H9 (cell line): ENCODE measurements around the gene MICU1. TPM values are rescaled to one million over a fixed set of nuclear protein-coding genes. Genes with fewer than 3 reads are reported as not detected.

Experiments
- DNase-seq: peaks from one replicate; pipeline ENCODE4 v3.0.0-alpha.2; 2017
- H2AFZ ChIP-seq: one replicate; pipeline ENCODE4 v1.6.1; 2013; ENCODE audit warnings: mild to moderate bottlenecking, low read length, control low read depth, moderate library complexity
- H2AK5ac ChIP-seq: 2 replicates; pipeline ENCODE4 v1.6.1; 2013; ENCODE audit warnings: low read length, control low read depth, mixed read lengths; ENCODE audit not compliant: insufficient read length
- H2BK120ac ChIP-seq: one replicate; pipeline ENCODE4 v1.6.1; 2013; ENCODE audit warnings: low read depth, mild to moderate bottlenecking, low read length, control low read depth, inconsistent platforms; ENCODE audit not compliant: poor library complexity, severe bottlenecking
- H2BK12ac ChIP-seq: 2 replicates; pipeline ENCODE4 v1.6.1; 2013; ENCODE audit warnings: low read length, control low read depth, mixed read lengths, low read depth; ENCODE audit not compliant: insufficient read length
- H2BK15ac ChIP-seq: 2 replicates; pipeline ENCODE4 v1.6.1; 2013; ENCODE audit warnings: low read depth, low read length, control low read depth
- H2BK20ac ChIP-seq: one replicate; pipeline ENCODE4 v1.6.1; 2013; ENCODE audit warnings: low read depth, mild to moderate bottlenecking, low read length, control low read depth, inconsistent platforms; ENCODE audit not compliant: poor library complexity, severe bottlenecking
- H2BK5ac ChIP-seq: 2 replicates; pipeline ENCODE4 v1.6.1; 2013; ENCODE audit warnings: low read length, control low read depth, mixed read lengths; ENCODE audit not compliant: insufficient read length
- H3K14ac ChIP-seq: 2 replicates; pipeline ENCODE4 v1.6.1; 2013; ENCODE audit warnings: low read length, control low read depth; ENCODE audit not compliant: insufficient read depth
- H3K18ac ChIP-seq: 2 replicates; pipeline ENCODE4 v1.6.1; 2013; ENCODE audit warnings: low read depth, mild to moderate bottlenecking, mixed read lengths, low read length, control low read depth; ENCODE audit not compliant: insufficient read length
- H3K23ac ChIP-seq: 2 replicates; pipeline ENCODE4 v1.6.1; 2013; ENCODE audit warnings: low read length, control low read depth, mixed read lengths, low read depth; ENCODE audit not compliant: insufficient read length
- H3K23me2 ChIP-seq: 2 replicates; pipeline ENCODE4 v1.6.1; 2013; ENCODE audit warnings: low read depth, mild to moderate bottlenecking, mixed read lengths, low read length, control low read depth; ENCODE audit not compliant: insufficient read length, poor library complexity, severe bottlenecking
- H3K27ac ChIP-seq: 2 replicates; pipeline ENCODE4 v1.5.1; 2013; ENCODE audit warnings: low read length, control low read depth, mixed read lengths, low read depth; ENCODE audit not compliant: insufficient read length
- H3K27me3 ChIP-seq: 2 replicates; pipeline ENCODE4 v1.6.1; 2013; ENCODE audit warnings: low read length, control low read depth, inconsistent platforms; ENCODE audit not compliant: insufficient read depth
- H3K4ac ChIP-seq: 2 replicates; pipeline ENCODE4 v1.6.1; 2013; ENCODE audit warnings: low read depth, mild to moderate bottlenecking, control low read depth, inconsistent platforms, low read length, moderate library complexity
- H3K4me1 ChIP-seq: 2 replicates; pipeline ENCODE4 v1.6.1; 2013; ENCODE audit warnings: low read length, control low read depth, inconsistent platforms; ENCODE audit not compliant: insufficient read depth
- H3K4me2 ChIP-seq: 2 replicates; pipeline ENCODE4 v1.6.1; 2013; ENCODE audit warnings: low read length, control low read depth, mixed read lengths; ENCODE audit not compliant: insufficient read length, insufficient read depth
- H3K56ac ChIP-seq: 2 replicates; pipeline ENCODE4 v1.6.1; 2013; ENCODE audit warnings: low read depth, mild to moderate bottlenecking, mixed read lengths, low read length, control low read depth; ENCODE audit not compliant: insufficient read length
- H3K79me1 ChIP-seq: 2 replicates; pipeline ENCODE4 v1.6.1; 2013; ENCODE audit warnings: low read depth, mild to moderate bottlenecking, moderate library complexity, low read length, control low read depth, inconsistent platforms; ENCODE audit not compliant: insufficient read depth, poor library complexity, severe bottlenecking
- H3K79me2 ChIP-seq: 2 replicates; pipeline ENCODE4 v1.6.1; 2013; ENCODE audit warnings: low read length, control low read depth, inconsistent platforms; ENCODE audit not compliant: insufficient read depth
- H3K9ac ChIP-seq: 2 replicates; pipeline ENCODE4 v1.6.1; 2013; ENCODE audit warnings: low read length, control low read depth, mixed read lengths; ENCODE audit not compliant: insufficient read length; ENCODE audit errors: extremely low read depth
- H3K9me3 ChIP-seq: one replicate; pipeline ENCODE4 v1.6.1; 2013; ENCODE audit warnings: low read depth, low read length, inconsistent platforms; ENCODE audit not compliant: control insufficient read depth
- H3T11ph ChIP-seq: one replicate; pipeline ENCODE4 v1.6.1; 2013; ENCODE audit warnings: mild to moderate bottlenecking, low read length, control low read depth, inconsistent platforms
- H4K20me1 ChIP-seq: one replicate; pipeline ENCODE4 v1.6.1; 2013; ENCODE audit not compliant: control insufficient read depth, insufficient read length, insufficient read depth
- H4K5ac ChIP-seq: 2 replicates; pipeline ENCODE4 v1.6.1; 2013; ENCODE audit warnings: low read depth, mild to moderate bottlenecking, mixed read lengths, low read length, control low read depth; ENCODE audit not compliant: insufficient read length
- H4K8ac ChIP-seq: replicated peaks from 2 replicates; pipeline ENCODE4 v1.6.1; 2013; ENCODE audit warnings: low read length, control low read depth, mixed read lengths, low read depth; ENCODE audit not compliant: insufficient read length
- H4K91ac ChIP-seq: 2 replicates; pipeline ENCODE4 v1.6.1; 2013; ENCODE audit warnings: low read depth, mild to moderate bottlenecking, moderate library complexity, mixed read lengths, low read length, control low read depth; ENCODE audit not compliant: insufficient read length
- H3K27ac Mint-ChIP-seq, 3 experiments: 2 replicates in 2 of 3; 3 replicates in 1 of 3; pipeline ENCODE4 v1.8.0; 2020 to 2021; ENCODE audit warnings: mixed read lengths in 3 of 3, mild to moderate bottlenecking in 1 of 3, moderate library complexity in 1 of 3
- H3K27me3 Mint-ChIP-seq: 2 replicates; pipeline ENCODE4 v1.8.0; 2021; ENCODE audit warnings: low read depth, mild to moderate bottlenecking, moderate library complexity, mixed read lengths
- H3K36me3 Mint-ChIP-seq, 3 experiments: 2 replicates in 2 of 3; 3 replicates in 1 of 3; pipeline ENCODE4 v1.8.0; 2020 to 2021; ENCODE audit warnings: low read depth in 3 of 3, mixed read lengths in 3 of 3; ENCODE audit not compliant: insufficient read depth in 1 of 3
- H3K4me1 Mint-ChIP-seq, 2 experiments: 2 replicates each; pipeline ENCODE4 v1.8.0; 2020; ENCODE audit warnings: mixed read lengths in 2 of 2
- H3K4me3 Mint-ChIP-seq, 2 experiments: 2 replicates in 1 of 2; 3 replicates in 1 of 2; pipeline ENCODE4 v1.8.0; 2020 to 2021; ENCODE audit warnings: mild to moderate bottlenecking in 2 of 2, mixed read lengths in 2 of 2, moderate library complexity in 1 of 2
- H3K9me3 Mint-ChIP-seq, 2 experiments: 2 replicates in 1 of 2; 3 replicates in 1 of 2; pipeline ENCODE4 v1.8.0; 2020; ENCODE audit warnings: mild to moderate bottlenecking in 2 of 2, mixed read lengths in 2 of 2, moderate library complexity in 1 of 2
- total RNA-seq: library from RNA; stranded (reverse); gene quantifications from 2 replicates; pipeline ENCODE4 v1.2.1, GENCODE V29; 2021
- TF ChIP-seq, protein P1 (sequence below): fragments of 200-600 bp; sonication (generic); conservative IDR thresholded peaks from 3 replicates; pipeline ENCODE4 v1.8.0; 2021; ENCODE audit warnings: antibody characterized with exemption, mild to moderate bottlenecking

Gene MICU1
- total RNA-seq, 1 experiment from 2014 or later, result 33.2 TPM

DNA sequence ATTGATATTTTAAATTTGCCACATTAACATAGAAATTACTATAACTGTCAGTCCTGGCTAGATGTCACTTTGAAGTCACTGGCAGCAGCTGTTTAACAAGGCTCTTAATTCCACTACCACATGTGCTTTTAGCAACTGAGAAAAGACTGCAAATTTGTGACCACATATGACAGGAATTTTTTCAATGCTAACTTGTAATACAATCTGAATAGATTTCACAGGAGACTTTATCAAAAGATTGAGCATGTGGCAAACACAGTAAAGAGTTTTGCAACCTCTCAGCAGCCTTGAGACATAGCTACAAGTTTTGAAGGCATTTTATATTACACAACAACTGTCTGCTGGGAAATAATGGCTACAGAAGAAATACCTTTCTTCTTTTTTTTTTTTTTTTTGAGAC is 73.0 kb downstream of the MICU1 start:
- Histone ChIP-seq H3K4me2 (no peak overlapping the region), H2BK15ac (no peak overlapping the region), H3K79me2 (no peaks in the 10 kb centered on the region), H2AFZ (no peak overlapping the region), H4K8ac (no peak overlapping the region), H3K4me1 (no peaks in the 10 kb centered on the region), H3K23ac (no peak overlapping the region), H2BK12ac (no peak overlapping the region), H3K79me1 (no peaks in the 10 kb centered on the region), H3K4ac (no peak overlapping the region), H4K5ac (no peak overlapping the region), H3K18ac (no peak overlapping the region), H3K14ac (no peak overlapping the region), H4K20me1 (no peaks in the 10 kb centered on the region), H3K27ac (no peak overlapping the region), H2BK20ac (no peak overlapping the region), H3K9ac (no peak overlapping the region), H2AK5ac (no peak overlapping the region), H3K9me3 (no peaks in the 10 kb centered on the region), H3K27me3 (no peaks in the 10 kb centered on the region), H3K23me2 (no peaks in the 10 kb centered on the region), H2BK5ac (no peak overlapping the region), H3T11ph (no peak overlapping the region), H3K56ac (no peak overlapping the region), H4K91ac (no peak overlapping the region), H2BK120ac (no peak overlapping the region)
- no peak for DNase-seq
- Mint-ChIP-seq H3K27ac (no peak overlapping the region), H3K4me3 (no peak overlapping the region), H3K36me3 (peaks cover 7 to 27% (median 17%) of the 10 kb centered on the region in 3 experiments; a peak in 6 of 7 replicates), H3K27me3 (no peaks in the 10 kb centered on the region; the same call in 1 of the 2 replicates), H3K4me1 (no peaks in the 10 kb centered on the region), H3K9me3 (no peaks in the 10 kb centered on the region)
- TF ChIP-seq, protein P1, sequence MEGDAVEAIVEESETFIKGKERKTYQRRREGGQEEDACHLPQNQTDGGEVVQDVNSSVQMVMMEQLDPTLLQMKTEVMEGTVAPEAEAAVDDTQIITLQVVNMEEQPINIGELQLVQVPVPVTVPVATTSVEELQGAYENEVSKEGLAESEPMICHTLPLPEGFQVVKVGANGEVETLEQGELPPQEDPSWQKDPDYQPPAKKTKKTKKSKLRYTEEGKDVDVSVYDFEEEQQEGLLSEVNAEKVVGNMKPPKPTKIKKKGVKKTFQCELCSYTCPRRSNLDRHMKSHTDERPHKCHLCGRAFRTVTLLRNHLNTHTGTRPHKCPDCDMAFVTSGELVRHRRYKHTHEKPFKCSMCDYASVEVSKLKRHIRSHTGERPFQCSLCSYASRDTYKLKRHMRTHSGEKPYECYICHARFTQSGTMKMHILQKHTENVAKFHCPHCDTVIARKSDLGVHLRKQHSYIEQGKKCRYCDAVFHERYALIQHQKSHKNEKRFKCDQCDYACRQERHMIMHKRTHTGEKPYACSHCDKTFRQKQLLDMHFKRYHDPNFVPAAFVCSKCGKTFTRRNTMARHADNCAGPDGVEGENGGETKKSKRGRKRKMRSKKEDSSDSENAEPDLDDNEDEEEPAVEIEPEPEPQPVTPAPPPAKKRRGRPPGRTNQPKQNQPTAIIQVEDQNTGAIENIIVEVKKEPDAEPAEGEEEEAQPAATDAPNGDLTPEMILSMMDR, result no peak
